SH-SY5Y (cell line): ENCODE measurements around the gene ZNF556.

Experiments
- GATA2 ChIP-seq: IDR thresholded peaks from 2 replicates; pipeline ENCODE4 v1.6.1; 2011; ENCODE audit warnings: mild to moderate bottlenecking, low read depth, low read length
- GATA3 ChIP-seq: IDR thresholded peaks from 2 replicates; pipeline ENCODE4 v1.6.1; 2011; ENCODE audit warnings: low read depth, mild to moderate bottlenecking, low read length, moderate library complexity

DNA sequence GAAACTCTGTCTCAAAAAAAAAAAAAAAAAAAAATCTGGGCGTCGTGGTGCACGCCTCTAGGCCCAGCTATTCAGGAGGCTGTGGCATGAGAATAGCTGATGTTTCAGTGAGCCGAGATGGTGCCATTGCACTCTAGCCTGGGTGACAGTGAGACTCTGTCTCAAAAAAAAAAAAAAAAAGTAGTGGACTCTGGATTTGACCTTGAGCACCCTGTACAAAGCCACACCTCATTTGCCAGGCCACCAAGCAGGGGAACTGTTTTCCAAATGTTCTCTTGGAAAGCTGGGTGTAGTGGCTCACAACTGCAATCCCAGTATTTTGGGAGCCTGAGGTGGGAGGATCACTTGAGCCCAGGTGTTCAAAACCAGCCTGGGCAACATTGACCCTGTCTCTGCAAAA lies 29.7 kb upstream of the ZNF556 start:
- TF ChIP-seq GATA3 (no peak), GATA2 (no peak)
